HG03196 (cell line): ENCODE data around the gene REC8.
A peak's percentile ranks its signal among the peaks of the same experiment; 100 is the strongest.
"Not testable (repeated sequence)": the region's sequence is repeated elsewhere in the genome, so short reads cannot be mapped to it uniquely, and the experiment has no call there.

Source experiments
- ATAC-seq: cut with Tn5 transposase; IDR thresholded peaks from one replicate; pipeline ENCODE4 v1.9.1; 2021; ENCODE audit not compliant: unreplicated experiment

REC8 gene

DNA sequence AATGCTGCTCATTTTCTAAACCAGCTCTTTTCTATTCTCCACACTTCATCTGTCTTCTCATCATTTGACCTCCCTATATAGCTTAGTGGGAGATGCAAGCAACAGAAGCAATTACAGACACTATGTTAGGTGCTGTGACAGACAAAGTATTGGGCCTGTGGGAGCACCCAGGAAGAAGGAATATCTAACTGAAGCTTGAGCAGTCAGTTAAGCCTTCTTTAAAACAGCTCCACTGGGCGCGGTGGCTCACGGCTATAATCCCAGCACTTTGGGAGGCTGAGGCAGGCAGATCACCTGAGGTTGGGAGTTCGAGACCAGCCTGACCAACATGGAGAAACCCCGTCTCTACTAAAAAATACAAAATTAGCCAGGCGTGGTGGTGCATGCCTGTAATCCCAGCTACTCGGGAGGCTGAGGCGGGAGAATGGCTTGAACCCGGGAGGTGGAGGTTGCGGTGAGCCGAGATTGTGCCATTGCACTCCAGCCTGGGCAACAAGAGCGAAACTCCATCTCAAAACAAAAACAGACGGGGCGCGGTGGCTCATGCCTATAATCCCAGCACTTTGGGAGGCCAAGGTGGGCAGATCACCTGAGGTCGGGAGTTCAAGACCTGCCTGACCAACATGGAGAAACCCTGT lies 31.5 kb downstream of the REC8 start:
- not testable (repeated sequence) for ATAC-seq

GRCh38 chr14:24204163-24205146 lies 32.6 kb downstream of the REC8 start:
- ATAC-seq = no peak

DNA sequence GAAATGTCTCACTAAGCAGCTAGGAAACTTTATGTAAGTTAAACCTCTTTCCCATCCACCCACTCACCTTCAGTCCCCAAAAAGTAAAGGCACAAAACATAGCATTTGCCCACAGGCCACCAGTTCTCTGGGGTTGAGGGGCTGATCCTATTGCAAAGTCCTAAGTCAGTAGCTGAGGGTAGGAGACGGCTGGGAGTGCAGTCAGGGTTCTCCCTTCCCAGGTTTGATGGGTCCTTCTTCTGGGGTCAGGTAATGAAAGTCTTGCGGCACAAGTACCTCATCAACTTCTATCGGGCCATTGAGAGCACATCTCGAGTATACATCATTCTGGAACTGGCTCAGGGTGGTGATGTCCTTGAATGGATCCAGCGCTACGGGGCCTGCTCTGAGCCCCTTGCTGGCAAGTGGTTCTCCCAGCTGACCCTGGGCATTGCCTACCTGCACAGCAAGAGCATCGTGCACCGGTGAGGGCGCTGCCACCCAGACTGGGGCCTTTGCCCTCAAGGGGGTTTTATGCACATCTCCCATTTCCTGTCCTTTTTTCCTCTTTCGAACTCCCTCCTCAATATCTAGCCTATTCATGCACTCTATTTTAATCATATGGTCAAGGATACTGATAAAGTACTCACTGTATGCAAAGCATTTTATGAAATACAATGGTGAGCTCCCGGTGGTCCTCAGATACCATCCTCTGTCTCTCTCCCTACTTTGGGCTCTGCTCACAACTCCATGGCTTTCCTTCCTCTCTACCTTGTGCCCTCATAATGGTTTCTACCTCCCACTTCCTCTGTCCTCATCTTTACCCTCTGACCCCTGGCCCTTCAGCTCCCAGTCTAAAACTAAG lies 34.6 kb downstream of the REC8 start:
- ATAC-seq = no peak

- ATAC-seq = no peak
These were observed 35.2 kb downstream of the REC8 start for GRCh38 chr14:24207104-24207551.

GRCh38 chr14:24207625-24208024 lies 35.7 kb downstream of the REC8 start:
- ATAC-seq = no peak

DNA sequence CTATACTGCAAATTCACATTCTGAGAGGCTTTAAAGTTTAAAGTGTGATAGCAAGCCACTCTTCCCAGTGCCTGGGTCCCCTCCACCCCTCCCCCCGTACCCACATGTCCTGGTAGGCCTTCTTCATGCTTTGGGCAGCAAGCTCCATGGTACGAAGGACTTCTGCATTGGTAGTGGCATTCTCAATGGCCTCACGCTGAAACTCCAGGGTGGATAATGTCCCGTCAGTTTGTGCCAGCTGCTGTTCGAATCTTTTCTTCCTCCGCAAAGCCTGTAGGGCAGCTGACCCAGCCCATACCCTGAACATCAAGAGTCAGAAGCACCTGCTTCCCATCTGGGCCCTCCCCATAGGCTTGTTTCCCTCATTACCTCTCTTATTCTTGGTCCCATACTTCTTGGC lies 39.4 kb downstream of the REC8 start:
- no peak for ATAC-seq

DNA sequence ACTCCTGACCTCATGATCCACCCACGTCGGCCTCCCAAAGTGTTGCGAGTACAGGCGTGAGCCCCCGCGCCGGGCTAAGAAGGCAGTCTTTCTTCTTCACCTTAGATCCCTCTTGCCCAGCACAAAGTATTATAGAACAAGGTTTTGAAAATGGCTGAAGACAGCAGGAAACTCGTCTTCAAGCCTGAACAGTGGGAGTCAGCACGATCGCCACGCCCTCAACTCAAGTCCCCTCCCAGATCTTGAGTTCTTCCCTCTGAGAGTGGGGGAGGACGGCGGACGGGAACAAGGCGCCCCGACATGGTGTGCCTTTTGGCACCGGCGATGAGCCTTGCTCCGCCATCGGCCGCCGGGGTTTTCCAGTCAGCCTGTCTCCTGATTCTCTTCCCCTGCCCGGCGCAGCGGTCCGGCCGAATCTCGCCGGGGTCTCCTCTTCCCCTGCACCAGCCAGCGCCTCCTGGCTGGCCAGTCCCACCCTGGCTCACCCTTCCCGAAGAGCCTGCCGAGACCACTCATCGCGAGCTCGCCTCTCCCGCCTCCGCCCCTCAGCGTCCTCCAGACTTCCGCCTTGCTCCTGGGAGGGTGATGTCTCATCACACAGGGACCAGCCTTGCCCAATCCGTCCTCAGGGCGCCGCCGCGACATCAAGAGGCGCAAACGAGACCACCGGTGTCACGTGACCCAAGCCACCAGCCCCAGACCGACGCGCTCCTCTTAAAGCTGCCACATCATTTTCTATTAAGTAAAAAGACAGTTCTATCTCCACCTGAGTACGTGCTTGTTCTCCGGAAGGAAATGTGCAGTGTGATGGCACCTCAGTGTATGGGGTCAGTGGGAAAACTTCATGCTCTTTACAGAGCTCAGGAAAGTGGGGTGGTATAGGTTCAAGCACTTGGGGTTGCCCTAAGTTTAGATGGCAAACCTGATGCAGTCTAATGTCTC lies 41.3 kb downstream of the REC8 start, which contains the start of gene CHMP4A:
TSS of gene CHMP4A (minus strand) at position 565 of the 942 bp plus-strand sequence. CDS start at position 516, 49 bp downstream.
- peak; percentile 82 for ATAC-seq

- ATAC-seq = no peak
These were observed 42.2 kb downstream of the REC8 start for GRCh38 chr14:24213866-24214662.

GRCh38 chr14:24215495-24216344 lies 43.8 kb downstream of the REC8 start, which contains the start of gene MDP1:
Gene MDP1 (minus strand): TSS chr14:24216066. CDS start chr14:24215955, 111 bp downstream.
- peak; percentile 65 for ATAC-seq

DNA sequence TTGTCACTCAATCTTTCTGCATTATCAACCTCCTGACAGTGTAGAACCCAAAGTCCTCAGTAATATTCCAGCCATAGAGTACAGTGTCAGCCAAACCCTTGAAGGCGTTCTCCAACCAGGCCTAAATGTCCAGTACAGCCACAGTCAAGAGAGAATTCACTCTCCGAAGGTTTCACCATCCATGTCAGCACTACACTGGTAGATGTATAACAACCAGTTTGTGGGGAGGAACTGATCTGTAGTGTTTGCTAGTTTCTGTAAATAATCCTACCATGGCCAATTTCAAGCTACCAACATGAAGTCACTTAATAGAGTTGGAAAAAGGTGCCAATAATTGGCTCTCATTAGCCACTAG lies 44.4 kb downstream of the REC8 start:
- ATAC-seq = no peak

- ATAC-seq = not testable (repeated sequence)
These were observed 45.0 kb downstream of the REC8 start for GRCh38 chr14:24216876-24217275.

DNA sequence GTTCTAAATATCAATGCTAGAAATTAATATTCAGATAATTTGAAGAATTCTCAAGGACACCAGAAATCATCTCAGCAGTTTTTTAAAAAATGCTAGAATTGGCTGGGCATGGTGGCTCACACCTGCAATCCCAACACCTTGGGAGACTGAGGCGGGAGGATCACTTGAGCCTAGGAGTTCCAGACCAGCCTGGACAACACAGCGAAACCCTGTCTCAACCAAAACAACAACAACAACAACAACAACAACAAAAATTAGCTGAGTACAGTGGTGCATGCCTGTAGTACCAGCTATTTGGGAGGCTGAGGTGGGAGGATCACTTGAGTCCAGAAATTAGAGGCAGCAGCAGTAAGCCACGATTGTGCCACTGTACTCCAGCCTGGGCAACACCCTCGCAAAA lies 47.2 kb downstream of the REC8 start:
- ATAC-seq = no peak

DNA sequence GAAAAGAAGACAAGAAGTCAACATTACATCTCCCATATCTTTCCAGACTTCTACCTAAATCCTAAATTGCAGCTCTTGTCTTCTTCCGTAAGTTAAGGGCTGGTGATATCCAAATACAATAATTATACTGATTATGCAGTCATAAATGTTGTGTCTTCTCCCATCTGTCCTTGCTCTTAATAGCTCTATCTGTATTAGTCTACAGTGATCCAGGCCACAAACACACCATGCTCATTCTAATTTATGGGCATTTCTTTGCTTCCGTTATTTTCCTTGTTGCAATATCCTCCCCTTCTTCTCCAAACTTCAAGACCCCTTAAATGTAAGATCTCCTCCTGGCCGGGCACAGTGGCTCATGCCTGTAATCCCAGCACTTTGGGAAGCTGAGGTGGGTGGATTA lies 47.6 kb downstream of the REC8 start:
- no peak for ATAC-seq

- not testable (repeated sequence) for ATAC-seq
These were observed 51.1 kb downstream of the REC8 start for GRCh38 chr14:24222987-24223386.

- ATAC-seq = no peak
These were observed 52.8 kb downstream of the REC8 start for GRCh38 chr14:24224618-24225071.

DNA sequence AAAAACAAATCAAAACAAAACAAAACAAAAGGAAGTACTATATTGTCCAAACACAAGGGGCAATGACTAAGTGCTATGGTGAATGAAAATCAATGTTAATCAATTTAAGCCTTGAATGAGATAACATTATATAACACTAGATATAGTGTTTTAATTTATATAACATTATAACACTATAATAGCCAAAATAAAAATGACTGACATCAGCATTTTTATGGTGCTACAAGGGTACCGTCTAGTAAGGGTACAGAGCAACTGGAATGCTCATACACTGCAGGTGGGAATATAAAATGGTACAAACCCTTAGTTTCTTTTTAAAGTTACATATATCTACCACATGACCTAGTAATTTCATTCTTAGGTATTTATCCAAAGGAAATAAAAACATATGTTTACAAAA lies 54.6 kb downstream of the REC8 start:
- no peak for ATAC-seq

DNA sequence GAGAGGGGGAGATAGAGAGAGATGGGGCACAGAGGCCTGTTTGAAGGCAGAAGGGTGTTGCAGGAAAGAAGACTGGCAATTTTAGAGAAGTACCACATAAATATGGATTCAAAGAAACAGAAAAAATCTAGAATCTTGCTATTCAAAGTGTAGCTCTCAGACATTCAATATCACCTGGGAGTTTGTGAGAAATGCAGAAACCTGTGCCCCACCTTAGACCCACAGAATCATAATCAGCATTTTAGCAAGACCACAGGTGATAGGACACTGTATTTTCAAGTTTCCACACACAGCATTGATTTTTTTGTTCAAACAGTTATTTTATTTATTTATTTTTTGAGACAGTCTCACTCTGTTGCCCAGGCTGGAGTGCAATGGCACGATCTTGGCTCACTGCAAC lies 57.0 kb downstream of the REC8 start:
- no peak for ATAC-seq
